Naive B cell (primary cell): ENCODE data around the gene DNAL4. TPM values are rescaled to one million over a fixed set of nuclear protein-coding genes. Genes with fewer than 3 reads are reported as not detected.

Source experiments
- ATAC-seq, 2 donors: fragments of 150-1000 bp; cut with Tn5 transposase; 2 replicates each; pipeline ENCODE4 v1.10.0; 2021; ENCODE audit warnings: low read depth in 2 of 2, mild to moderate bottlenecking in 2 of 2, moderate library complexity in 2 of 2
- DNase-seq: peaks from one replicate; pipeline ENCODE4 v3.0.0; 2022
- H3K27ac Mint-ChIP-seq, 6 donors: one replicate each; pipeline ENCODE4 v1.8.0; 2020 to 2022; ENCODE audit warnings: mild to moderate bottlenecking in 6 of 6, mixed read lengths in 6 of 6, moderate library complexity in 5 of 6, inconsistent platforms in 2 of 6
- H3K27me3 Mint-ChIP-seq, 3 donors: one replicate each; pipeline ENCODE4 v1.8.0; 2021 to 2022; ENCODE audit warnings: mixed read lengths in 3 of 3, mild to moderate bottlenecking in 1 of 3
- H3K36me3 Mint-ChIP-seq, 2 donors: one replicate each; pipeline ENCODE4 v1.8.0; 2020 to 2022; ENCODE audit warnings: mixed read lengths in 2 of 2, inconsistent platforms in 1 of 2, mild to moderate bottlenecking in 1 of 2
- H3K4me1 Mint-ChIP-seq, 3 donors: one replicate each; pipeline ENCODE4 v1.8.0; 2020 to 2022; ENCODE audit warnings: mixed read lengths in 3 of 3, inconsistent platforms in 1 of 3, mild to moderate bottlenecking in 1 of 3, moderate library complexity in 1 of 3
- H3K4me3 Mint-ChIP-seq, 8 donors: one replicate each; pipeline ENCODE4 v1.8.0; 2020 to 2022; ENCODE audit warnings: mild to moderate bottlenecking in 8 of 8, mixed read lengths in 8 of 8, moderate library complexity in 8 of 8, inconsistent platforms in 2 of 8
- H3K9me3 Mint-ChIP-seq, 7 donors: one replicate each; pipeline ENCODE4 v1.8.0; 2020 to 2022; ENCODE audit warnings: mixed read lengths in 7 of 7, mild to moderate bottlenecking in 5 of 7, inconsistent platforms in 2 of 7, moderate library complexity in 1 of 7
- polyA plus RNA-seq, 6 donors: library from polyadenylated mRNA; unstranded; fragments of 300-500 nt; fragmentation: Illumina TruSeq; gene quantifications; one replicate each; pipeline ENCODE4 v1.2.3, GENCODE V29; 2021; ENCODE audit warnings: low read depth in 6 of 6

DNAL4 gene
- 10 to 100 TPM; 10.6 to 15.7 (median 12.7) TPM for polyA plus RNA-seq

GRCh38 chr22:38793721-38794466, at the start of gene DNAL4:
DNAL4 (minus strand) TSS chr22:38794143; CDS start chr22:38782731, 11,412 bp downstream.
- ATAC-seq, result peak; percentile 96
- Mint-ChIP-seq H3K36me3 (peaks cover 0 to 9% of the 10 kb centered on the region in 2 donors), H3K9me3 (peaks cover 0 to 5% (median 0%) of the 10 kb centered on the region in 7 donors), H3K4me1 (peaks cover 7 to 22% (median 8%) of the 10 kb centered on the region in 3 donors), H3K27ac (peak within 1 kb of the TSS; percentile 93 to 96 (median 96)), H3K4me3 (peak within 1 kb of the TSS; percentile 84 to 97 (median 95)), H3K27me3 (peaks cover 16 to 33% (median 32%) of the 10 kb centered on the region in 3 donors)
- DNase-seq, result peak; percentile 96

GRCh38 chr22:38843201-38843656, 49.3 kb upstream of the DNAL4 start:
- H3K27ac Mint-ChIP-seq, result no peak overlapping the region
- peak; percentile 89 for ATAC-seq
- peaks cover 13 to 15% (median 15%) of the 10 kb centered on the region in 3 donors for H3K4me1 Mint-ChIP-seq
- peaks cover 54 to 80% (median 73%) of the 10 kb centered on the region in 3 donors for H3K27me3 Mint-ChIP-seq
- peaks cover 0 to 8% of the 10 kb centered on the region in 2 donors for H3K36me3 Mint-ChIP-seq
- DNase-seq, result peak; percentile 48
- H3K9me3 Mint-ChIP-seq, result no peaks in the 10 kb centered on the region
- peak overlapping the region in 2 of 8 donors; percentile 50 to 83 for H3K4me3 Mint-ChIP-seq

- Mint-ChIP-seq H3K36me3 (peaks cover 0 to 8% of the 10 kb centered on the region in 2 donors), H3K4me1 (peaks cover 13 to 15% (median 15%) of the 10 kb centered on the region in 3 donors), H3K4me3 (peak overlapping the region; percentile 81 to 92 (median 84)), H3K27ac (peak overlapping the region in 1 of 6 donors; percentile 47), H3K27me3 (peaks cover 54 to 82% (median 72%) of the 10 kb centered on the region in 3 donors), H3K9me3 (no peaks in the 10 kb centered on the region)
- DNase-seq, result no peak
- ATAC-seq, result no peak
These were observed 48.7 kb upstream of the DNAL4 start for GRCh38 chr22:38842512-38843200.

GRCh38 chr22:38841635-38842034, 47.7 kb upstream of the DNAL4 start:
- H3K4me3 Mint-ChIP-seq, result peak overlapping the region in 2 of 8 donors; percentile 85 to 87
- ATAC-seq, result no peak
- peaks cover 13 to 15% (median 15%) of the 10 kb centered on the region in 3 donors for H3K4me1 Mint-ChIP-seq
- no peaks in the 10 kb centered on the region for H3K9me3 Mint-ChIP-seq
- no peak overlapping the region for H3K27ac Mint-ChIP-seq
- DNase-seq, result no peak
- H3K36me3 Mint-ChIP-seq, result peaks cover 0 to 8% of the 10 kb centered on the region in 2 donors
- peaks cover 52 to 78% (median 69%) of the 10 kb centered on the region in 3 donors for H3K27me3 Mint-ChIP-seq

- peaks cover 52 to 77% (median 65%) of the 10 kb centered on the region in 3 donors for H3K27me3 Mint-ChIP-seq
- H3K36me3 Mint-ChIP-seq, result peaks cover 0 to 8% of the 10 kb centered on the region in 2 donors
- H3K4me3 Mint-ChIP-seq, result no peak overlapping the region
- ATAC-seq, result no peak
- H3K4me1 Mint-ChIP-seq, result peaks cover 13 to 15% (median 15%) of the 10 kb centered on the region in 3 donors
- no peak overlapping the region for H3K27ac Mint-ChIP-seq
- no peaks in the 10 kb centered on the region for H3K9me3 Mint-ChIP-seq
- no peak for DNase-seq
These were observed 47.3 kb upstream of the DNAL4 start for GRCh38 chr22:38841211-38841610.

- Mint-ChIP-seq H3K36me3 (peaks cover 0 to 8% of the 10 kb centered on the region in 2 donors), H3K9me3 (no peaks in the 10 kb centered on the region), H3K4me1 (peaks cover 13 to 15% (median 15%) of the 10 kb centered on the region in 3 donors), H3K27me3 (peaks cover 52 to 77% (median 69%) of the 10 kb centered on the region in 3 donors), H3K27ac (peak overlapping the region in 1 of 6 donors; percentile 58), H3K4me3 (peak overlapping the region in 3 of 8 donors; percentile 48 to 73 (median 62))
- ATAC-seq, result no peak
- no peak for DNase-seq
These were observed 46.2 kb upstream of the DNAL4 start for GRCh38 chr22:38840129-38840528.

- peaks cover 50 to 74% (median 69%) of the 10 kb centered on the region in 3 donors for H3K27me3 Mint-ChIP-seq
- H3K4me3 Mint-ChIP-seq, result peak overlapping the region in 1 of 8 donors; percentile 31
- H3K36me3 Mint-ChIP-seq, result peaks cover 0 to 8% of the 10 kb centered on the region in 2 donors
- H3K27ac Mint-ChIP-seq, result peak overlapping the region in 1 of 6 donors; percentile 58
- H3K4me1 Mint-ChIP-seq, result peaks cover 13 to 15% (median 13%) of the 10 kb centered on the region in 3 donors
- DNase-seq (no peak), ATAC-seq (no peak)
- H3K9me3 Mint-ChIP-seq, result no peaks in the 10 kb centered on the region
These were observed 45.7 kb upstream of the DNAL4 start for GRCh38 chr22:38839686-38840085.

GRCh38 chr22:38837414-38837928, 43.5 kb upstream of the DNAL4 start:
- Mint-ChIP-seq H3K27ac (peak overlapping the region in 1 of 6 donors; percentile 16), H3K36me3 (peaks cover 0 to 4% of the 10 kb centered on the region in 2 donors), H3K4me3 (no peak overlapping the region), H3K27me3 (peaks cover 47 to 70% (median 65%) of the 10 kb centered on the region in 3 donors), H3K9me3 (no peaks in the 10 kb centered on the region), H3K4me1 (peaks cover 4 to 6% (median 5%) of the 10 kb centered on the region in 3 donors)
- ATAC-seq, result no peak
- no peak for DNase-seq

- H3K27ac Mint-ChIP-seq, result no peak overlapping the region
- ATAC-seq (no peak), DNase-seq (no peak)
- no peak overlapping the region for H3K4me3 Mint-ChIP-seq
- no peaks in the 10 kb centered on the region for H3K9me3 Mint-ChIP-seq
- H3K4me1 Mint-ChIP-seq, result peaks cover 0 to 4% (median 0%) of the 10 kb centered on the region in 3 donors
- peaks cover 41 to 62% (median 55%) of the 10 kb centered on the region in 3 donors for H3K27me3 Mint-ChIP-seq
- H3K36me3 Mint-ChIP-seq, result no peaks in the 10 kb centered on the region
These were observed 42.0 kb upstream of the DNAL4 start for GRCh38 chr22:38835888-38836301.

- Mint-ChIP-seq H3K4me1 (peaks cover 0 to 2% (median under 1%) of the 10 kb centered on the region in 3 donors), H3K27me3 (peaks cover 32 to 53% (median 46%) of the 10 kb centered on the region in 3 donors), H3K27ac (no peak overlapping the region), H3K36me3 (no peaks in the 10 kb centered on the region), H3K9me3 (no peaks in the 10 kb centered on the region), H3K4me3 (no peak overlapping the region)
- ATAC-seq (no peak), DNase-seq (no peak)
These were observed 41.0 kb upstream of the DNAL4 start for GRCh38 chr22:38834991-38835390.

GRCh38 chr22:38834215-38834953, 40.4 kb upstream of the DNAL4 start:
- H3K9me3 Mint-ChIP-seq, result no peaks in the 10 kb centered on the region
- no peak overlapping the region for H3K4me3 Mint-ChIP-seq
- H3K27me3 Mint-ChIP-seq, result peaks cover 26 to 47% (median 41%) of the 10 kb centered on the region in 3 donors
- no peak overlapping the region for H3K27ac Mint-ChIP-seq
- ATAC-seq (no peak), DNase-seq (no peak)
- no peaks in the 10 kb centered on the region for H3K36me3 Mint-ChIP-seq
- H3K4me1 Mint-ChIP-seq, result peaks cover 0 to 2% (median 0%) of the 10 kb centered on the region in 3 donors

GRCh38 chr22:38833061-38833460, 39.1 kb upstream of the DNAL4 start:
- Mint-ChIP-seq H3K36me3 (no peaks in the 10 kb centered on the region), H3K27me3 (peaks cover 19 to 42% (median 31%) of the 10 kb centered on the region in 3 donors), H3K27ac (no peak overlapping the region), H3K4me3 (no peak overlapping the region), H3K9me3 (peaks cover 0 to 2% (median 0%) of the 10 kb centered on the region in 7 donors), H3K4me1 (peaks cover 0 to 2% (median 0%) of the 10 kb centered on the region in 3 donors)
- no peak for ATAC-seq
- no peak for DNase-seq
